Measurements from ENCODE around the gene COL7A1.

GRCh38 chr3:48538451-48538850, 56.7 kb downstream of the COL7A1 start:
- TF ChIP-seq ZBTB49 (CRISPR knock-in tag; IDR thresholded peaks at IDR 0.05; ENCODE audit: borderline replicate concordance) (no peak), RCOR2 (CRISPR knock-in tag; IDR thresholded peaks at IDR 0.05) (no peak), SMC3 (IDR thresholded peaks at IDR 0.05; ENCODE audit: low read length) (no peak), NCOR1 (IDR thresholded peaks at IDR 0.05; ENCODE audit: borderline replicate concordance, low read length) (no peak), CTCF (CRISPR knock-in tag; IDR thresholded peaks at IDR 0.05) (no peak)

All from HepG2 (cell line).